OCI-LY3 (cell line): ENCODE measurements around the gene FBXO46.

Experiments used
- H2AFZ ChIP-seq: fragments of 200-600, 300-600 bp; shearing (Covaris generic); 2 replicates; pipeline ENCODE4 v1.6.0; 2014; ENCODE audit warnings: antibody characterized with exemption, low read depth, low read length
- H3K27ac ChIP-seq: fragments of 200-600, 300-600 bp; sonication (generic); 2 replicates; pipeline ENCODE4 v1.5.1; 2014; ENCODE audit warnings: mild to moderate bottlenecking, low read length, moderate library complexity, mixed read lengths
- H3K27me3 ChIP-seq: fragments of 200-600, 300-600 bp; sonication (generic); 2 replicates; pipeline ENCODE4 v1.6.1; 2014; ENCODE audit warnings: low read depth, low read length, mixed read lengths
- H3K36me3 ChIP-seq: fragments of 200-600, 300-600 bp; sonication (generic); replicated peaks from 2 replicates; pipeline ENCODE3; 2014; ENCODE audit warnings: low read depth, low read length, mixed read lengths
- H3K4me1 ChIP-seq: fragments of 300-600, 200-600 bp; sonication (generic); 2 replicates; pipeline ENCODE4 v1.6.1; 2014; ENCODE audit warnings: low read length, mixed read lengths
- H3K4me2 ChIP-seq: fragments of 200-600, 300-600 bp; sonication (generic); 2 replicates; pipeline ENCODE4 v1.6.1; 2014; ENCODE audit warnings: low read length, mixed read lengths
- H3K4me3 ChIP-seq: fragments of 300-600, 200-600 bp; sonication (generic); 2 replicates; pipeline ENCODE4 v1.5.1; 2014; ENCODE audit warnings: antibody characterized with exemption, mild to moderate bottlenecking, low read length, moderate library complexity
- H3K79me2 ChIP-seq: fragments of 300-600, 200-600 bp; shearing (Covaris generic); 2 replicates; pipeline ENCODE4 v1.6.1; 2014; ENCODE audit warnings: mild to moderate bottlenecking, low read length, mixed read lengths
- H3K9ac ChIP-seq: fragments of 300-600, 200-600 bp; shearing (Covaris generic); 2 replicates; pipeline ENCODE4 v1.6.0; 2014; ENCODE audit warnings: mild to moderate bottlenecking, low read length, moderate library complexity
- H3K9me3 ChIP-seq: fragments of 200-600, 300-600 bp; shearing (Covaris generic); 2 replicates; pipeline ENCODE4 v1.6.1; 2014; ENCODE audit warnings: low read length, mixed read lengths; ENCODE audit not compliant: insufficient read depth
- H4K20me1 ChIP-seq: fragments of 200-600, 300-600 bp; sonication (generic); 2 replicates; pipeline ENCODE4 v1.6.1; 2016; ENCODE audit warnings: low read length, mixed read lengths; ENCODE audit not compliant: insufficient read depth
- EZH2phosphoT487 ChIP-seq: fragments of 200-600 bp; shearing (Covaris generic); IDR thresholded peaks from 2 replicates; pipeline ENCODE4 v1.6.1; 2018; ENCODE audit warnings: antibody characterized with exemption, mixed run types, low read depth
- TF ChIP-seq, protein P1 (sequence below): fragments of 200-600, 300-600 bp; sonication (generic); IDR thresholded peaks from 2 replicates; pipeline ENCODE4 v1.5.1; 2014; ENCODE audit warnings: antibody characterized with exemption, low read length, low read depth

Gene FBXO46

DNA sequence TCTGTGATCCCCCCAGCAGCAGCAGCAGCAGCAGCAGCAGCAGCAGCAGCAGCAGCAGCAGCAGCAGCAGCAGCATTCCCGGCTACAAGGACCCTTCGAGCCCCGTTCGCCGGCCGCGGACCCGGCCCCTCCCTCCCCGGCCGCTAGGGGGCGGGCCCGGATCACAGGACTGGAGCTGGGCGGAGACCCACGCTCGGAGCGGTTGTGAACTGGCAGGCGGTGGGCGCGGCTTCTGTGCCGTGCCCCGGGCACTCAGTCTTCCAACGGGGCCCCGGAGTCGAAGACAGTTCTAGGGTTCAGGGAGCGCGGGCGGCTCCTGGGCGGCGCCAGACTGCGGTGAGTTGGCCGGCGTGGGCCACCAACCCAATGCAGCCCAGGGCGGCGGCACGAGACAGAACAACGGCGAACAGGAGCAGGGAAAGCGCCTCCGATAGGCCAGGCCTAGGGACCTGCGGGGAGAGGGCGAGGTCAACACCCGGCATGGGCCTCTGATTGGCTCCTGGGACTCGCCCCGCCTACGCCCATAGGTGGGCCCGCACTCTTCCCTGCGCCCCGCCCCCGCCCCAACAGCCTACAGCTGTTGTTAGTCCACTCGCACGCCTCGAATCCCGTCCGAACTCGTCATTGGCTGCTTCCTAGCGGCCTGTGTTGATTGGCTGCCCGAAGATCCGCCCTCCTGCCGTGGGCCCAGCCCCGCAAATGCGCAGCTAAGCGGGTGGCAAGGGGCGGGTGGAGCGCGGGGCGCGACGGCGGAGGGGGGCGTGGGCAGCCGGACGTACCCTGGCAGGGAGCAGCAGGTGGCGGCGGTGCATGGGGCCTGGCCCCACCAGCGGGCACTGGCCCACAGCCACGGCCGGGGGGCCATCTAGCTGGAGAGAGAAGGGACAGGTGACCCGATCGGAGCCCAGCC is 39.8 kb upstream of the FBXO46 start:
- H3K27me3 ChIP-seq: no peaks in the 10 kb centered on the region
- no peaks in the 10 kb centered on the region for H3K36me3 ChIP-seq
- peaks cover 4% of the 10 kb centered on the region; the same call in 1 of the 2 replicates for H3K4me1 ChIP-seq
- no peak overlapping the region; the same call in 1 of the 2 replicates for H2AFZ ChIP-seq
- peak overlapping the region; percentile 85 for H3K4me2 ChIP-seq
- H3K9me3 ChIP-seq: no peaks in the 10 kb centered on the region
- peak overlapping the region; percentile 75 for H3K4me3 ChIP-seq
- peak overlapping the region; percentile 48 for H3K9ac ChIP-seq
- peak overlapping the region; percentile 51 for H3K27ac ChIP-seq
- no peak for TF ChIP-seq EZH2phosphoT487
- TF ChIP-seq, protein P1, sequence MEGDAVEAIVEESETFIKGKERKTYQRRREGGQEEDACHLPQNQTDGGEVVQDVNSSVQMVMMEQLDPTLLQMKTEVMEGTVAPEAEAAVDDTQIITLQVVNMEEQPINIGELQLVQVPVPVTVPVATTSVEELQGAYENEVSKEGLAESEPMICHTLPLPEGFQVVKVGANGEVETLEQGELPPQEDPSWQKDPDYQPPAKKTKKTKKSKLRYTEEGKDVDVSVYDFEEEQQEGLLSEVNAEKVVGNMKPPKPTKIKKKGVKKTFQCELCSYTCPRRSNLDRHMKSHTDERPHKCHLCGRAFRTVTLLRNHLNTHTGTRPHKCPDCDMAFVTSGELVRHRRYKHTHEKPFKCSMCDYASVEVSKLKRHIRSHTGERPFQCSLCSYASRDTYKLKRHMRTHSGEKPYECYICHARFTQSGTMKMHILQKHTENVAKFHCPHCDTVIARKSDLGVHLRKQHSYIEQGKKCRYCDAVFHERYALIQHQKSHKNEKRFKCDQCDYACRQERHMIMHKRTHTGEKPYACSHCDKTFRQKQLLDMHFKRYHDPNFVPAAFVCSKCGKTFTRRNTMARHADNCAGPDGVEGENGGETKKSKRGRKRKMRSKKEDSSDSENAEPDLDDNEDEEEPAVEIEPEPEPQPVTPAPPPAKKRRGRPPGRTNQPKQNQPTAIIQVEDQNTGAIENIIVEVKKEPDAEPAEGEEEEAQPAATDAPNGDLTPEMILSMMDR: peak; percentile 93
- H4K20me1 ChIP-seq: no peaks in the 10 kb centered on the region
- H3K79me2 ChIP-seq: no peaks in the 10 kb centered on the region

DNA sequence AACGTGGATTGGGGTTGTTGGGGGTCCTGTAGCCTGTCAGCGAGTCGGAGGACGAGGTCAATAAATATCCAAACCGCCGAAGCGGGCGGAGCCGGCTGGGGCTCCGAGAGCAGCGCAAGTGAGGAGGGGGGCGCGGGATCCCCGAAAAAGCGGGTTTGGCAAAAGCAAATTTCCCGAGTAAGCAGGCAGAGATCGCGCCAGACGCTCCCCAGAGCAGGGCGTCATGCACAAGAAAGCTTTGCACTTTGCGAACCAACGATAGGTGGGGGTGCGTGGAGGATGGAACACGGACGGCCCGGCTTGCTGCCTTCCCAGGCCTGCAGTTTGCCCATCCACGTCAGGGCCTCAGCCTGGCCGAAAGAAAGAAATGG is 39.1 kb upstream of the FBXO46 start:
- Histone ChIP-seq H3K79me2 (no peaks in the 10 kb centered on the region), H3K9me3 (no peaks in the 10 kb centered on the region), H3K36me3 (no peaks in the 10 kb centered on the region), H3K4me2 (peak overlapping the region; percentile 85), H2AFZ (no peak overlapping the region), H3K9ac (peak overlapping the region; percentile 48), H3K27ac (peak overlapping the region; percentile 51), H4K20me1 (no peaks in the 10 kb centered on the region), H3K4me1 (peaks cover 4% of the 10 kb centered on the region; the same call in 1 of the 2 replicates), H3K4me3 (peak overlapping the region; percentile 75), H3K27me3 (no peaks in the 10 kb centered on the region)
- TF ChIP-seq, protein P1: no peak
- TF ChIP-seq EZH2phosphoT487: no peak

DNA sequence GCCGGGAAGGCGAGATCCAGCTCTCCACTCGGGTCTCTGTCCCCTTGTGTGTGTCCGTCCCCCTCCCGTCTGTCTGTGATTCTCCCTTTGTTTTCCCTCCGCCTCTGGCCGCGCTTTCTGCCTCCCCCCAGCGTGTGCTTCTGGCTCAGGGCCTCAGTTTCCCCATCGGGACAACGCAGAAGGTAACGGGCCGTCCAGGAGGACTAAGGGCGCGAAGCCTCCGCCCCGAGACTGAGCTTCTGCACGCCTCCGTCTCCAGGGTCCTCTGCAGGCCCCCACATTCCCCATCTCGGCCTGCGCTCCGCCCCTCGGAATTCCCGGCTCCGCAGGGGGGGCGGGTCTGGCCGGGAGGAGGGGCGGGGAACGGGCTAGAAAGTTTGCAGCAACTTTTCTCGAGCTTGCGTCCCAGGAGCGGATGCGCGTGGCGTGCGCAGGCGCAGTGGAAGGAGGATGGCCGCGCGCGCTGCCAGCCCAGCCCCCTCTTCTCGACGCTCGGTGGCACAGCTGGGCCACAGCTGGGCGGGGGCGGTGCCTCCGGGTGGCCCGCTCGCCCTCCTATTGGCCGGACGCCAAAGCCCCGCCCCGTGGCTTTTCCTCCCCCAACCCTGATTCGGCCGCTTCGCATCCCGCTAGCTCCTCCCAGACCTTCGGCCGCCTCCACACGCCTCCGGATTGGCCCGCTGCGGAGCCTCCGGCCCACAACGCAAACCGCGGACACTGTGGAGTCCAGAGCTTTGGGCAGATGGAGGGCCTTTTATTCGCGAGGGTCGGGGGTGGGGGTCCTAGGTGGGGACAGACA is 38.5 kb upstream of the FBXO46 start, which contains the start of gene SIX5:
SIX5 (minus strand) TSS at position 269 of the 799 bp plus-strand sequence. CDS start 408 bp downstream, outside the sequence.
- H3K4me2 ChIP-seq: peak within 1 kb of the TSS; percentile 89
- TF ChIP-seq, protein P1: no peak
- TF ChIP-seq EZH2phosphoT487: no peak
- peak within 1 kb of the TSS; percentile 82 for H3K4me3 ChIP-seq
- peak within 1 kb of the TSS; percentile 42 for H2AFZ ChIP-seq
- peaks cover 4% of the 10 kb centered on the region; the same call in 1 of the 2 replicates for H3K4me1 ChIP-seq
- no peaks in the 10 kb centered on the region for H3K36me3 ChIP-seq
- H3K27ac ChIP-seq: peak within 1 kb of the TSS; percentile 72
- peak within 1 kb of the TSS; percentile 93 for H3K9ac ChIP-seq
- no peaks in the 10 kb centered on the region for H3K27me3 ChIP-seq
- no peaks in the 10 kb centered on the region for H3K79me2 ChIP-seq
- no peaks in the 10 kb centered on the region for H4K20me1 ChIP-seq
- no peaks in the 10 kb centered on the region for H3K9me3 ChIP-seq

DNA sequence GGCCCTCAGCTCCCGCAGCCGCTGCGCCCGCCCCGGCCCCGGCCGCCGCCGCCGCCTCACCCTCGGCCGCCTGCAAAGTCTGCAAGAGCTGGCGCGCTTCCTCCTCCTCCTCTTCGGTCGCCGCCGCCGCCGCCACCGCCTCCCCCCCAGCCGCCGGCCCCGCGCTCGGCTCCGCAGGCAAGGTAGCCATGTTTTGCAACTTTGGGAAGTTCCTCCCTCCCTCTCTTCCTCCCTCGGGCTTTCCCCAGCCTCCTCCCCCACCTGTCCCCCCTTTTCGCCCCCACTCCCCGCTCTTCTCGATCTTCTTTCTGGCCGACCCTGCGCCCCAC is 37.9 kb upstream of the FBXO46 start:
- Histone ChIP-seq H3K27ac (peak overlapping the region; percentile 72), H3K9ac (peak overlapping the region; percentile 93), H3K27me3 (no peaks in the 10 kb centered on the region), H2AFZ (peak overlapping the region; percentile 42), H3K36me3 (no peaks in the 10 kb centered on the region), H3K79me2 (no peaks in the 10 kb centered on the region), H3K4me2 (peak overlapping the region; percentile 89), H3K4me3 (peak overlapping the region; percentile 82), H3K9me3 (no peaks in the 10 kb centered on the region), H4K20me1 (no peaks in the 10 kb centered on the region), H3K4me1 (peaks cover 4% of the 10 kb centered on the region; the same call in 1 of the 2 replicates)
- TF ChIP-seq EZH2phosphoT487: no peak
- TF ChIP-seq, protein P1: no peak
